IPS-15b (cell line): ENCODE data around the gene ABR.
"Not testable (repeated sequence)": the region's sequence is repeated elsewhere in the genome, so short reads cannot be mapped to it uniquely, and the experiment has no call there.

Experiments used
- H3K27me3 ChIP-seq: one replicate; pipeline ENCODE4 v1.6.1; 2013; ENCODE audit warnings: low read length; ENCODE audit not compliant: control insufficient read depth, insufficient read depth
- H3K36me3 ChIP-seq: one replicate; pipeline ENCODE4 v1.6.1; 2013; ENCODE audit warnings: low read length; ENCODE audit not compliant: control insufficient read depth, insufficient read depth
- H3K4me1 ChIP-seq: one replicate; pipeline ENCODE4 v1.6.1; 2013; ENCODE audit warnings: mild to moderate bottlenecking, low read length; ENCODE audit not compliant: control insufficient read depth, insufficient read depth
- H3K4me3 ChIP-seq: one replicate; pipeline ENCODE4 v1.5.1; 2013; ENCODE audit warnings: low read depth, low read length
- H3K9ac ChIP-seq: one replicate; pipeline ENCODE4 v1.6.1; 2013; ENCODE audit warnings: low read depth, mild to moderate bottlenecking, low read length
- H3K9me3 ChIP-seq: one replicate; pipeline ENCODE4 v1.6.1; 2013; ENCODE audit warnings: mild to moderate bottlenecking, low read length; ENCODE audit not compliant: control insufficient read depth, insufficient read depth

The ABR gene

DNA sequence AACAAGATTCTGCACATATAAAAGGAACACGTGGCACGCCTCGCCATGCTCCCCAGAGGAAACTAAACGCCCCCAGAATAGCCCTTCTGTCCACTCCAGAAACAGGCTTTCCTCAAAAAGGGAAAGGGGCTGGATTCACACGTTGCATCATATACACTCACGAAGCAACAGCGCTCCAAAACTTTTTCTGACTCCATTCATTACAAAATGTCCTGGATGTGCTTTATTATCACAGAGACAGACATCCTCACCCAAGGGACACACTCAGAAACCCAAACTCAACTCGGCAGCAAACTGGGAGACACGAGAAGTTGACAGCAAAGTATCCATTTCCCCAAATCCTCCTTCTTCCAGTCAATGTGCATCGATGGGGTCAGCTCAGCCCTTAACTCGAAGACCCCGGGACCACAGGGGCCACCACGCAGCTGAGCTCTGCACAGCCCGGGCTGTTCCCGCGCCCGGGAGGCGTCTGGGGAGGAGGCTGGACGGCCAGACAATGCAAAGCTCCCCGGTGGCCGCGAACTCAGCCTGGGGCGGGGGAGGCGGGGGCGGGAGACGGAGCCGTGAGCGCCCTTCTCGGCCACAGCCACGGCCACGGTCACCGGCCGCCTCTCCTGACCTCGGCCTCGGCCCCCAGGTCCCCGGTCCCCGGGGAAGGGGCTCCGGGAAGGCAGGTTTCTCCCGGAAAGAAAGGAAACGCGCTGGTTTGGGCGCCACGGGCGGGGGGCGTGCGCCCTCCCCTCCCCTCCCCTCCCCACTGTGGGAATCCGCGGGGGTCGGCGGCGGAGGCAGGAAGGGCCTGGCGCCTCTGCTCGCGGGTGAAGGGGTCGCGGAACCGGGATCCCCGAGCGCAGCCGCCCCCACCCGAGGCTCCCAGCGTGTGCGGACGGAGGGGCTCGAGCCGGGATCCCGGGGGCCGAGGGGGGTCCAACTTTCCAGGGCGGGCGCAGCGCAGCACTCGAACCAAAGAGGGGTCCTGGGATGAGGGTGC lies 201.4 kb downstream of the ABR start:
- Histone ChIP-seq H3K4me1 (peaks cover 22% of the 10 kb centered on the region), H3K27me3 (no peaks in the 10 kb centered on the region), H3K9ac (peak overlapping the region; percentile 71), H3K36me3 (no peaks in the 10 kb centered on the region), H3K9me3 (no peaks in the 10 kb centered on the region), H3K4me3 (peak overlapping the region; percentile 90)

DNA sequence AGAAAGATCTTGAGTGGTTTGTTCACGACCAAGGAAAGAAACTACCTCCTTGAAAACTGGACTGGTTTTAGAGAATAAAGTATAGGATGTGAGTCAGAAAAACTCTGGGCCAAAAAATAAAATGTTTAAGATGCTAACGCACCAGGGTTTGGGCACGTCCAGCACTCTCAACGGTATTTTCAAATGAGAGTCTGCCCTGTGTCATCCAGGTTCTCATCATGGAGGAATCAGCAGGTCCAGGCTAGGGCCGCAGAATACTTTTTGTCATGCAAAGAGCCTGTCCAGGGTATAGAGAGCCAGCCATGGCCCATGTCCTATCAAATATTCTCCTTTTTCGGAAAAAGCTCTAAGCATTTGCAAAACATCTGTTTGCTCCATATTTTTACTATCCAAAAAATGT lies 202.6 kb downstream of the ABR start:
- peaks cover 22% of the 10 kb centered on the region for H3K4me1 ChIP-seq
- no peaks in the 10 kb centered on the region for H3K27me3 ChIP-seq
- H3K4me3 ChIP-seq: peak overlapping the region; percentile 90
- no peaks in the 10 kb centered on the region for H3K36me3 ChIP-seq
- no peak overlapping the region for H3K9ac ChIP-seq
- H3K9me3 ChIP-seq: no peaks in the 10 kb centered on the region

DNA sequence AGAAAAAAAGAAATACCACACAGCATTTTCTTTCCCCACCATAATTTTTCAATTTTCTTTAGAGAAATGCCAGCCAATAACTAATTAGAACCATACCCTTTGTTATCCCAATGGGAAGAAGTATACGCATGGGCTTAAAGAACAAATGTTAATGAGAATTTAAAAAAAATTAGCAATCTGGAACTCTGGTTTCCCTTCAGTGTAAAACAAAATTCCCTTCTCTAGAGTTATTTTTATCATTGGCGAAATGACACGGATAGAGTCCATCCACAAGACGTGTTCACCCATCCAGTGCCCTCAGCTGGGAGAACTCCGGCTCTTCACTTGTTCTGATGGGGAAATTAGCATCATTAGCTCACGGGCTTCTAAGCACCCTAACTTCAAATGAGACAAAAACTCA lies 203.5 kb downstream of the ABR start:
- H3K36me3 ChIP-seq: no peaks in the 10 kb centered on the region
- H3K4me1 ChIP-seq: peaks cover 22% of the 10 kb centered on the region
- H3K9ac ChIP-seq: no peak overlapping the region
- no peaks in the 10 kb centered on the region for H3K27me3 ChIP-seq
- H3K9me3 ChIP-seq: no peaks in the 10 kb centered on the region
- no peak overlapping the region for H3K4me3 ChIP-seq

DNA sequence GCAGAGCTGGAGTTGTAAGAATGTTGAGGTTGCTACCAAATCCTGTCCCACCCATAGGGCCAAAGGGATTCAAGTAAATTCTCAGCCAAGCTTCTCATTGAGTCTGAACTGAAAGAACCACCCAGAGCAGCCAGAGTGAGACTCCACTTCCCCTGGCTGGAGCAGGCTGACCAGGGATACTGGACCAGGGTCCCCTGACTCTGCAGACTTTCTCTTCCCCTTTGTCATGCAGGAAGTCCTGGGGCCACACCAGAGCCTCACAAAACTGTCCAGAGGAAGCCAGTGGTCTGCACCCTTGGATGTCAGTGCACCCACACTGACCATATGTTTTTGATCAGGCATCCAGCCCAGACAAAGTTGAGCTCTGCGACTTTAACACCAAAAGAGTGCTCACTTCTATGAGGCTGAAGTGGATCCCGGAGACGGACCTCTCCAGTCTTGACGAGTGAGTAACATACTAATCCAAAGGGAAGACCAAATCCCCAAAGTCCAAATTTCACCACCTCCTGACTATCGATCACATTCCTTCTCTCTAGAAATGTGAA lies 204.3 kb downstream of the ABR start:
- Histone ChIP-seq H3K36me3 (no peaks in the 10 kb centered on the region), H3K27me3 (no peaks in the 10 kb centered on the region), H3K4me1 (peaks cover 26% of the 10 kb centered on the region), H3K9ac (no peak overlapping the region), H3K4me3 (no peak overlapping the region), H3K9me3 (no peaks in the 10 kb centered on the region)

DNA sequence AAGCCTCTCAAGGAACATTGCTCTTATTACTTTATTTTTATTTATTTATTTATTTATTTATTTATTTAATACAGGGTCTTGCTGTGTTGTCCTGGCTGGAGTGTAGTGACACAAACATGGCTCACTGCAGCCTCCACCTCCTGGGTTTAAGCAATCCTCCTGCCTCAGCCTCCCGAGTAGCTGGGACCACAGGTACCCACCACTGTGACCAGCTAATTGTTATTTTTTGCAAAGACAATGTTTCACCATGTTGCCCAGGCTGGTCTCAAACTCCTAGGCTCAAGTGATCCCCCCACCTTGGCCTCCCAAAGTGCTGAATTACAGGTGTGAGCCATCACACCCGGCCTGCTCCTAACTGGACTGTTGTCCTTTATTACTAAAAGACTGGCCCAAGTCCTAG lies 205.0 kb downstream of the ABR start:
- not testable (repeated sequence) for H3K27me3 ChIP-seq, H3K9ac ChIP-seq

DNA sequence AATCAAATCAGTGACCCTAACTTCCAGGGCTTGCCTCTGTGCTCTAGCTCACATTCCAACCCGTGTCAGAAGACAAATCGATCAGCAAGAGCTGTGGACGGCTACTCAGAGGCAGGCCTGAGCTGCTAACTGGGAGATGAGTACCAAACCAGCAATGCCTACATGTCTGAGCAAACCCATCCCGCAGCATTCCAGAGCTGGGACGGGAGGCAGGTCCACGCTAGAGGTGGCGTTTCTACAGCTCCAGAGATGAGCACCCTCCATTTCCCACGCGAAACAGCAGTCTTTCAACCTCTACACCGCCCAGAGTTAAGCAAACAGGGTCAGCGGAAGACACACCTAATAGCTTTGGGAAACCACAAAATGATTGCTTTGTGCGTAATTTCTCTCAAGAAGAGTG lies 206.7 kb downstream of the ABR start:
- Histone ChIP-seq H3K4me3 (no peak overlapping the region), H3K27me3 (no peaks in the 10 kb centered on the region), H3K9me3 (no peaks in the 10 kb centered on the region), H3K36me3 (no peaks in the 10 kb centered on the region), H3K4me1 (peaks cover 37% of the 10 kb centered on the region), H3K9ac (no peak overlapping the region)

More for the DNA sequence above, 205.0 kb downstream of the ABR start:
- not testable (repeated sequence) for H3K36me3 ChIP-seq, H3K9me3 ChIP-seq, H3K4me3 ChIP-seq
- peaks cover 33% of the 10 kb centered on the region for H3K4me1 ChIP-seq

DNA sequence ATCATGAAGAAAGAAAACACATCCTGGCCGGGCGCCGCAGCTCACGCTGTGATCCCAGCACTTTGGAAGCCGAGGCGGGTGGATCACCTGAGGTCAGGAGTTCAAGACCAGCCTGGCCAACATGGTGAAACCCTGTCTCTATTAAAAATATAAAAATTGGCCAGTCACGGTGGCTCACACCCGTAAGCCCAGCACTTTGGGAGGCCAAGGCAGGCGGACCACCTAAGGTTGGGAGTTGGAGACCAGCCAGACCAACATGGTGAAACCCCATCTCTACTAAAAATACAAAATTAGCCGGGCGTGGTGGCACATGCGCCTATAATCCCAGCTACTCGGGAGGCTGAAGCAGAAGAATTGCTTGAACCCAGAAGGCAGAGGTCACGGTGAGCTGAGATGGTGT lies 207.9 kb downstream of the ABR start:
- not testable (repeated sequence) for H3K36me3 ChIP-seq, H3K9ac ChIP-seq, H3K4me3 ChIP-seq, H3K9me3 ChIP-seq, H3K27me3 ChIP-seq
- H3K4me1 ChIP-seq: peaks cover 27% of the 10 kb centered on the region

DNA sequence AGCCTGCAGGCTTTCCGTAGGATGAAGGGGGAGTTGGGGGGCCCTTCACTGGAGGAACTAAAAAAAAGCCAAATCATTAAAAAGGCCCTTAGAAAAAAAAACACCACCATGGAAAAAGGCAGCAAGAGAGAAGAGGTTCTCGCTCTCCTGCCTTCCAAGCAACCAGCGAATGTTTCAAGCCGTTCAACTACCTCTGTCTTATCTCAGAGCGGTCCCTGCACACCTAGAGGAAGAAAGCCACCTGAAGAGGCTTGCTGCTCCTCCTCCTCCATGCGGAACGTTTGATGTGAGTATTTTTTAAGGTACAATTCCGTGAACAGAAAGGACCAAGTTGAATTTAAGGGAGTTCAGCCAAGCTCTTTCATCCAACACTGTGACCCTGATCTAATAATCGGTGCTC lies 209.4 kb downstream of the ABR start:
- Histone ChIP-seq H3K36me3 (no peaks in the 10 kb centered on the region), H3K4me3 (no peak overlapping the region), H3K9me3 (no peaks in the 10 kb centered on the region), H3K4me1 (peaks cover 17% of the 10 kb centered on the region), H3K27me3 (no peaks in the 10 kb centered on the region), H3K9ac (no peak overlapping the region)

DNA sequence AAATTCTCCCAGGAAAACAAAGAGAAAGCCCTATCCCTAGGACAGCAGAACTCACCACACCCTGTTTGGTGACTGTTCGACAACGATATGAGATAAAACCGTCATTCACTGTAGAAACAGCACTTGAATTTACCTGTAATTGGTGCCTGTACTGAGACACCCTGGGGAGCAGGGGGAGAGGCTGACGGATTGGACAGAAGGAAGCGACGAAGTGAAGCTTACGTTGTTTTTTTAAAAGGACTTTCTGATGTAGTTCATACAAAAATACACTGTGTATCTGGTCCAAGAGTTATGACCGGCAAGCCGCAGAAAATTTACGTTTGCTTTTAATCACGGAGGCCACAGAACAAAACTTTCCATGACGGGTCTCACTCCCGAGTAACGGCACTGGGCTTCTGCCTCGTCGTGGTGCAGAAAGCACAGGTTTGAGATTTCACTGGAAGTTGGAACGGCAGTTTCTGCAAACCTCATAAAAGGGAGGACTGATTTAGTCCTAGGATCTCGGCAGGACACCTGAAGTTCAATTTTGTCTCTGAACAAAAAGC lies 209.9 kb downstream of the ABR start:
- H3K36me3 ChIP-seq: no peaks in the 10 kb centered on the region
- H3K4me3 ChIP-seq: no peak overlapping the region
- no peaks in the 10 kb centered on the region for H3K27me3 ChIP-seq
- H3K9ac ChIP-seq: no peak overlapping the region
- peaks cover 22% of the 10 kb centered on the region for H3K4me1 ChIP-seq
- H3K9me3 ChIP-seq: no peaks in the 10 kb centered on the region

DNA sequence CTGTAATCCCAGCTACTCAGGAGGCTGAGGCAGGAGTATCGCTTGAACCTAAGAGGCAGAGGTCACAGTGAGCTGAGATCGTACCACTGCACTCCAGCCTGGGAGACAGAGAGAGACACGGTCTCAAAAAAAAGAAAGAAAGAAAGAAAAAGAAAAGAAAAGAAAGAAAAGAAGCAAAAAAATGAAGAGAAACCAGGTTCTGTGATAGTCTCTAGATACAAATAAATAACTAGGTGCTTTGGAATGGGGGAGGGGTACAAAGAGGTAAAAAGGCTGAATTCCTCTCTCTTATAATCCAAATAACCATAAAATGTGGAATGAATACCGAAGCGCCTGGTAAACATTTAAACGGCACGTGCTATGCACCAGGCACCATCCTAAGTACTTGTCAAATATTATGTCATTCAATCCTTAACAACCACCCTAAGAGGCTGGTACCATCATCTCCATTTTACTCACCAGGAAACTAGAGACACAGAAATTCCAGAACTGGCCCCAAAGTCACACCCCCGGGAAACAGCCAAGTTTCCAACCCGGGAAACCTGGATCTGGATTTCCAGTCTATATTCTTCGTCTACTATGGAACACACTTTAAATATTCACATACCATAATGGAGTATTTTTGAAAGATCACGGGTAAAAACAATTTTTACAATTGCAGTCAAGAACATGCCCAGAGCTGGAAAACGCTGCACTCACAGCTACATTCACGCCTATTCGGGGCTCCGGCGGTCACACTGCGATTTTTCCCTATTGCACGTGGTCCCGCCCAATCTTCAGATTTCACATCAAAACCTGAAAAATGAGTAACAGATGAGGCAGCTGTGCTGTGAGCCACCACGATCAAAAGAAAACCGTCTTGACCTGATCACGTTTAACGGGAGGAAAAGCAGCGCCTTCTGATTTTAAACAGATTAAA lies 210.7 kb downstream of the ABR start:
- Histone ChIP-seq H3K4me1 (peaks cover 25% of the 10 kb centered on the region), H3K9ac (no peak overlapping the region), H3K36me3 (no peaks in the 10 kb centered on the region), H3K9me3 (no peaks in the 10 kb centered on the region), H3K4me3 (no peak overlapping the region), H3K27me3 (no peaks in the 10 kb centered on the region)

DNA sequence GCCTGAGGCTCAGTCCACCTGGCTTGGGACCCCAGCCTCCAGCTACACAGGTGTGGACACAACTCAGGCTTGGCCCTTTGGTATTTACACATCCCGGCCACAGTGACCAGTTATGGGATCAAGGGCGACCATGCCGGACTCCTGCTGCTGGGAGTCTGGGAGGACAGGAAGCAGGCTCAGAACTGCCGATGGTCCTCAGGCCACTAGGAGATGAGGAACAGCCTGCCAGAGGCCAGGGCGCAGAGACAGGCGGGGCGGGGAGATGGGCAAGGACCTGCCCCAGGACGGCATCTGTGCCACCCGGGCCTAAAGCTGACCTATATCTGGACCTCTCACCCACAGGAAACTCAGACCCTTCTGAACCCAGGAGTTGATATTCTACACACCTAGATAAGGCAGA lies 212.7 kb downstream of the ABR start:
- Histone ChIP-seq H3K27me3 (no peaks in the 10 kb centered on the region), H3K9ac (no peak overlapping the region), H3K9me3 (no peaks in the 10 kb centered on the region), H3K36me3 (no peaks in the 10 kb centered on the region), H3K4me1 (peaks cover 32% of the 10 kb centered on the region), H3K4me3 (no peak overlapping the region)
